ENCODE data around the gene NIPA2.

The NIPA2 gene

GRCh38 chr15:22839046-22839695 lies 705 bp downstream of the NIPA2 start:
- no peak for DNase-seq (ENCODE audit: low read depth in 1 of 2, low spot score in 1 of 2)

GRCh38 chr15:22844421-22845288 lies 6.2 kb downstream of the NIPA2 start:
- DNase-seq (ENCODE audit: low read depth in 1 of 2, low spot score in 1 of 2): no peak

- no peak for DNase-seq (ENCODE audit: low read depth in 1 of 2, low spot score in 1 of 2)
These were observed 6.9 kb downstream of the NIPA2 start for GRCh38 chr15:22845289-22845900.

GRCh38 chr15:22846073-22846472 lies 7.6 kb downstream of the NIPA2 start:
- DNase-seq (ENCODE audit: low read depth in 1 of 2, low spot score in 1 of 2): no peak

GRCh38 chr15:22850055-22850454 lies 11.6 kb downstream of the NIPA2 start:
- DNase-seq (ENCODE audit: low read depth in 1 of 2, low spot score in 1 of 2): no peak

GRCh38 chr15:22851513-22851912 lies 13.0 kb downstream of the NIPA2 start:
- no peak for DNase-seq (ENCODE audit: low read depth in 1 of 2, low spot score in 1 of 2)

- DNase-seq (ENCODE audit: low read depth in 1 of 2, low spot score in 1 of 2): no peak
These were observed 17.3 kb downstream of the NIPA2 start for GRCh38 chr15:22855791-22856190.

GRCh38 chr15:22856659-22857058 lies 18.2 kb downstream of the NIPA2 start:
- no peak for DNase-seq (ENCODE audit: low read depth in 1 of 2, low spot score in 1 of 2)

- no peak for DNase-seq (ENCODE audit: low read depth in 1 of 2, low spot score in 1 of 2)
These were observed 22.7 kb downstream of the NIPA2 start for GRCh38 chr15:22861161-22861560.

GRCh38 chr15:22863356-22863755 lies 24.9 kb downstream of the NIPA2 start:
- DNase-seq (ENCODE audit: low read depth in 1 of 2, low spot score in 1 of 2): no peak

GRCh38 chr15:22866079-22866478 lies 27.6 kb downstream of the NIPA2 start:
- DNase-seq (ENCODE audit: low read depth in 1 of 2, low spot score in 1 of 2): no peak

- no peak for DNase-seq (ENCODE audit: low read depth in 1 of 2, low spot score in 1 of 2)
These were observed 29.4 kb downstream of the NIPA2 start for GRCh38 chr15:22867886-22868285.

- no peak for DNase-seq (ENCODE audit: low read depth in 1 of 2, low spot score in 1 of 2)
These were observed 30.0 kb downstream of the NIPA2 start for GRCh38 chr15:22868495-22868894.

- no peak for DNase-seq (ENCODE audit: low read depth in 1 of 2, low spot score in 1 of 2)
These were observed 30.5 kb downstream of the NIPA2 start for GRCh38 chr15:22868928-22869327.

GRCh38 chr15:22869856-22870255 lies 31.4 kb downstream of the NIPA2 start:
- DNase-seq (ENCODE audit: low read depth in 1 of 2, low spot score in 1 of 2): no peak

GRCh38 chr15:22870865-22871264 lies 32.4 kb downstream of the NIPA2 start:
- no peak for DNase-seq (ENCODE audit: low read depth in 1 of 2, low spot score in 1 of 2)

- DNase-seq (ENCODE audit: low read depth in 1 of 2, low spot score in 1 of 2): no peak
These were observed 33.1 kb downstream of the NIPA2 start for GRCh38 chr15:22871481-22872086.

- DNase-seq (ENCODE audit: low read depth in 1 of 2, low spot score in 1 of 2): no peak
These were observed 34.7 kb downstream of the NIPA2 start for GRCh38 chr15:22872936-22873701.

GRCh38 chr15:22873841-22874240 lies 35.4 kb downstream of the NIPA2 start:
- no peak for DNase-seq (ENCODE audit: low read depth in 1 of 2, low spot score in 1 of 2)

- no peak for DNase-seq (ENCODE audit: low read depth in 1 of 2, low spot score in 1 of 2)
These were observed 35.8 kb downstream of the NIPA2 start for GRCh38 chr15:22874256-22874655.

GRCh38 chr15:22874966-22875365 lies 36.5 kb downstream of the NIPA2 start:
- no peak for DNase-seq (ENCODE audit: low read depth in 1 of 2, low spot score in 1 of 2)

All from stimulated activated CD4-positive, alpha-beta T cell treated with anti-CD3 and anti-CD28 coated beads, Interleukin-15, amount 100 ng/mL, for 1 hour (primary cell).